ENCODE measurements around the gene MACROD2.

The MACROD2 gene

GRCh38 chr20:15239542-15240206 is 1244.4 kb downstream of the MACROD2 start:
- TF ChIP-seq CTCF (IDR thresholded peaks at IDR 0.05; ENCODE audit: low read depth, low read length, missing control alignments), result no peak
- no peak for DNase-seq (ENCODE audit: extremely low read depth, low read depth)
- H3K4me3 ChIP-seq (replicated peaks; ENCODE audit: low read depth, low read length), result no peak overlapping the region

GRCh38 chr20:15240801-15241200 is 1245.5 kb downstream of the MACROD2 start:
- DNase-seq (ENCODE audit: extremely low read depth, low read depth), result no peak
- H3K4me3 ChIP-seq (replicated peaks; ENCODE audit: low read depth, low read length), result no peak overlapping the region
- TF ChIP-seq CTCF (IDR thresholded peaks at IDR 0.05; ENCODE audit: low read depth, low read length, missing control alignments), result no peak

GRCh38 chr20:15241681-15242080 is 1246.4 kb downstream of the MACROD2 start:
- no peak for DNase-seq (ENCODE audit: extremely low read depth, low read depth)
- no peak overlapping the region for H3K4me3 ChIP-seq (replicated peaks; ENCODE audit: low read depth, low read length)
- TF ChIP-seq CTCF (IDR thresholded peaks at IDR 0.05; ENCODE audit: low read depth, low read length, missing control alignments), result no peak

GRCh38 chr20:15242773-15243172 is 1247.5 kb downstream of the MACROD2 start:
- DNase-seq (ENCODE audit: extremely low read depth, low read depth), result no peak
- H3K4me3 ChIP-seq (replicated peaks; ENCODE audit: low read depth, low read length), result no peak overlapping the region
- TF ChIP-seq CTCF (IDR thresholded peaks at IDR 0.05; ENCODE audit: low read depth, low read length, missing control alignments), result no peak

GRCh38 chr20:15245896-15246295 is 1250.6 kb downstream of the MACROD2 start:
- H3K4me3 ChIP-seq (replicated peaks; ENCODE audit: low read depth, low read length), result no peak overlapping the region
- no peak for DNase-seq (ENCODE audit: extremely low read depth, low read depth)
- no peak for TF ChIP-seq CTCF (IDR thresholded peaks at IDR 0.05; ENCODE audit: low read depth, low read length, missing control alignments)

GRCh38 chr20:15248618-15249395 is 1253.5 kb downstream of the MACROD2 start:
- no peak for TF ChIP-seq CTCF (IDR thresholded peaks at IDR 0.05; ENCODE audit: low read depth, low read length, missing control alignments)
- DNase-seq (ENCODE audit: extremely low read depth, low read depth), result no peak
- H3K4me3 ChIP-seq (replicated peaks; ENCODE audit: low read depth, low read length), result no peak overlapping the region

Data from HFF-Myc (cell line).